Esophagus squamous epithelium (tissue), 4 donors: Measurements from ENCODE around the gene NPHP1.

Experiments
- CTCF ChIP-seq, 6 experiments: fragments of 450-650 bp in 4 of 6; fragments of 200-600 bp in 2 of 6; sonication (generic) in 2 of 6; IDR thresholded peaks; one replicate each; pipeline ENCODE4 v1.5.1; 2016 to 2019; ENCODE audit warnings: antibody characterized with exemption in 6 of 6, mild to moderate bottlenecking in 4 of 6, moderate library complexity in 4 of 6
- POLR2A ChIP-seq, 4 donors: fragments of 450-650 bp; IDR thresholded peaks; one replicate each; pipeline ENCODE4 v1.6.1; 2017; ENCODE audit warnings: antibody characterized with exemption in 4 of 4, mild to moderate bottlenecking in 4 of 4, moderate library complexity in 3 of 4

GRCh38 chr2:110153416-110153815 lies 51.4 kb downstream of the NPHP1 start:
- no peak for TF ChIP-seq POLR2A (IDR thresholded peaks at IDR 0.05)
- TF ChIP-seq CTCF (IDR thresholded peaks at IDR 0.05) = no peak
